K562 (cell line): ENCODE data around the gene C21orf58. TPM values are rescaled to one million over a fixed set of nuclear protein-coding genes. Genes with fewer than 3 reads are reported as not detected.

Experiments used
- CBX1 ChIP-seq: sonication (generic); IDR thresholded peaks from 2 replicates; pipeline ENCODE4 v1.6.1; 2016; ENCODE audit warnings: antibody characterized with exemption, low read depth, mild to moderate bottlenecking
- CBX8 ChIP-seq: fragments of 200-600 bp; sonication (generic); IDR thresholded peaks from 2 replicates; pipeline ENCODE4 v1.6.1; 2012; ENCODE audit warnings: borderline replicate concordance, mixed run types, low read depth, mild to moderate bottlenecking, moderate library complexity, mixed read lengths, low read length, control low read depth, inconsistent platforms; ENCODE audit not compliant: poor library complexity, severe bottlenecking; ENCODE audit errors: extremely low read depth
- E2F1 ChIP-seq: sonication (generic); formaldehyde crosslinking; IDR thresholded peaks from 2 replicates; pipeline ENCODE4 v1.8.1; 2023; ENCODE audit warnings: mild to moderate bottlenecking, missing genetic modification reagents, moderate library complexity
- ETV5 ChIP-seq: sonication (generic); formaldehyde crosslinking; IDR thresholded peaks from 2 replicates; pipeline ENCODE4 v1.4.0; 2020; ENCODE audit warnings: low read depth, mild to moderate bottlenecking, missing genetic modification reagents
- FOXA1 ChIP-seq: fragments of 450-650 bp; IDR thresholded peaks from 2 replicates; pipeline ENCODE4 v1.6.1; 2016; ENCODE audit warnings: mild to moderate bottlenecking, borderline replicate concordance
- LCOR ChIP-seq: sonication (generic); formaldehyde crosslinking; IDR thresholded peaks from 2 replicates; pipeline ENCODE4 v1.8.0; 2022; ENCODE audit warnings: mild to moderate bottlenecking, missing genetic modification reagents
- MAFK ChIP-seq: IDR thresholded peaks from 2 replicates; pipeline ENCODE4 v1.6.1; 2011; ENCODE audit warnings: low read length, improper control_type of control experiment
- PHB ChIP-seq: fragments of 250-450 bp; sonication (Bioruptor Pico); IDR thresholded peaks from 2 replicates; pipeline ENCODE4 v1.5.0; 2021
- RHOXF2B ChIP-seq: fragments of 250-450 bp; sonication (Bioruptor Pico); conservative IDR thresholded peaks from 2 replicates; pipeline ENCODE4 v1.5.1; 2021
- SMARCE1 ChIP-seq: fragments of 450-650 bp; IDR thresholded peaks from 2 replicates; pipeline ENCODE4 v1.7.1; 2016; ENCODE audit warnings: mild to moderate bottlenecking
- TCF7 ChIP-seq: sonication (generic); IDR thresholded peaks from 2 replicates; pipeline ENCODE4 v1.6.1; 2016; ENCODE audit warnings: antibody characterized with exemption, borderline replicate concordance
- XRCC3 ChIP-seq: fragments of 450-650 bp; IDR thresholded peaks from 2 replicates; pipeline ENCODE4 v1.6.1; 2017; ENCODE audit warnings: mild to moderate bottlenecking, moderate library complexity
- ZNF263 ChIP-seq: sonication (generic); formaldehyde crosslinking; IDR thresholded peaks from 2 replicates; pipeline ENCODE4 v1.8.0; 2022; ENCODE audit warnings: mild to moderate bottlenecking, missing genetic modification reagents, borderline replicate concordance
- polyA plus RNA-seq, 8 experiments: library from polyadenylated mRNA; depleted of rRNA in 4 of 8; stranded (reverse) in 5 of 8; unstranded in 3 of 8; fragments of >200 nt; fragmentation: Nextera tagmentation in 2 of 8; fragmentation: Illumina TruSeq in 1 of 8; extraction: Ambion mirVana in 2 of 8; extraction: Trizol in 1 of 8; gene quantifications; 2 replicates each; pipeline versions ENCODE4 v1.2.1 to v1.2.3, GENCODE V29; 2011 to 2014; ENCODE audit warnings: inconsistent platforms in 1 of 8, missing spikeins in 1 of 8
- total RNA-seq, 7 experiments: library from RNA; depleted of rRNA in 6 of 7; stranded (reverse); fragments of >200 nt in 6 of 7; fragmentation: Illumina TruSeq in 2 of 7; extraction: Trizol in 2 of 7; gene quantifications; 2 replicates each; pipeline versions ENCODE4 v1.2.1 to v1.2.3, GENCODE V29; 2011 to 2021; ENCODE audit warnings: low replicate concordance in 1 of 7
- TF ChIP-seq, protein P1 (sequence below): fragments of 450-650 bp; IDR thresholded peaks from 2 replicates; pipeline ENCODE4 v1.6.1; 2017; ENCODE audit warnings: mild to moderate bottlenecking, moderate library complexity
- TF ChIP-seq, protein P2 (sequence below): sonication (generic); formaldehyde crosslinking; IDR thresholded peaks from 2 replicates; pipeline ENCODE4 v1.8.0; 2022; ENCODE audit warnings: mild to moderate bottlenecking, missing genetic modification reagents
- TF ChIP-seq, protein P3 (sequence below): fragments of 250-450 bp; sonication (Bioruptor Pico); IDR thresholded peaks from 2 replicates; pipeline ENCODE4 v1.5.0; 2021

The C21orf58 gene
- total and polyA plus RNA-seq, 9 of the 15 experiments (the other 6 are each of a cell fraction or from before 2014, with no cell fraction given) = 1.2 to 30.5 (median 12.4) TPM

- TF ChIP-seq, protein P1, sequence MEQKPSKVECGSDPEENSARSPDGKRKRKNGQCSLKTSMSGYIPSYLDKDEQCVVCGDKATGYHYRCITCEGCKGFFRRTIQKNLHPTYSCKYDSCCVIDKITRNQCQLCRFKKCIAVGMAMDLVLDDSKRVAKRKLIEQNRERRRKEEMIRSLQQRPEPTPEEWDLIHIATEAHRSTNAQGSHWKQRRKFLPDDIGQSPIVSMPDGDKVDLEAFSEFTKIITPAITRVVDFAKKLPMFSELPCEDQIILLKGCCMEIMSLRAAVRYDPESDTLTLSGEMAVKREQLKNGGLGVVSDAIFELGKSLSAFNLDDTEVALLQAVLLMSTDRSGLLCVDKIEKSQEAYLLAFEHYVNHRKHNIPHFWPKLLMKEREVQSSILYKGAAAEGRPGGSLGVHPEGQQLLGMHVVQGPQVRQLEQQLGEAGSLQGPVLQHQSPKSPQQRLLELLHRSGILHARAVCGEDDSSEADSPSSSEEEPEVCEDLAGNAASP = no peak
- TF ChIP-seq, protein P2, sequence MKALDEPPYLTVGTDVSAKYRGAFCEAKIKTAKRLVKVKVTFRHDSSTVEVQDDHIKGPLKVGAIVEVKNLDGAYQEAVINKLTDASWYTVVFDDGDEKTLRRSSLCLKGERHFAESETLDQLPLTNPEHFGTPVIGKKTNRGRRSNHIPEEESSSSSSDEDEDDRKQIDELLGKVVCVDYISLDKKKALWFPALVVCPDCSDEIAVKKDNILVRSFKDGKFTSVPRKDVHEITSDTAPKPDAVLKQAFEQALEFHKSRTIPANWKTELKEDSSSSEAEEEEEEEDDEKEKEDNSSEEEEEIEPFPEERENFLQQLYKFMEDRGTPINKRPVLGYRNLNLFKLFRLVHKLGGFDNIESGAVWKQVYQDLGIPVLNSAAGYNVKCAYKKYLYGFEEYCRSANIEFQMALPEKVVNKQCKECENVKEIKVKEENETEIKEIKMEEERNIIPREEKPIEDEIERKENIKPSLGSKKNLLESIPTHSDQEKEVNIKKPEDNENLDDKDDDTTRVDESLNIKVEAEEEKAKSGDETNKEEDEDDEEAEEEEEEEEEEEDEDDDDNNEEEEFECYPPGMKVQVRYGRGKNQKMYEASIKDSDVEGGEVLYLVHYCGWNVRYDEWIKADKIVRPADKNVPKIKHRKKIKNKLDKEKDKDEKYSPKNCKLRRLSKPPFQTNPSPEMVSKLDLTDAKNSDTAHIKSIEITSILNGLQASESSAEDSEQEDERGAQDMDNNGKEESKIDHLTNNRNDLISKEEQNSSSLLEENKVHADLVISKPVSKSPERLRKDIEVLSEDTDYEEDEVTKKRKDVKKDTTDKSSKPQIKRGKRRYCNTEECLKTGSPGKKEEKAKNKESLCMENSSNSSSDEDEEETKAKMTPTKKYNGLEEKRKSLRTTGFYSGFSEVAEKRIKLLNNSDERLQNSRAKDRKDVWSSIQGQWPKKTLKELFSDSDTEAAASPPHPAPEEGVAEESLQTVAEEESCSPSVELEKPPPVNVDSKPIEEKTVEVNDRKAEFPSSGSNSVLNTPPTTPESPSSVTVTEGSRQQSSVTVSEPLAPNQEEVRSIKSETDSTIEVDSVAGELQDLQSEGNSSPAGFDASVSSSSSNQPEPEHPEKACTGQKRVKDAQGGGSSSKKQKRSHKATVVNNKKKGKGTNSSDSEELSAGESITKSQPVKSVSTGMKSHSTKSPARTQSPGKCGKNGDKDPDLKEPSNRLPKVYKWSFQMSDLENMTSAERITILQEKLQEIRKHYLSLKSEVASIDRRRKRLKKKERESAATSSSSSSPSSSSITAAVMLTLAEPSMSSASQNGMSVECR (CRISPR knock-in tag) = peak; percentile 45
- TF ChIP-seq, protein P3, sequence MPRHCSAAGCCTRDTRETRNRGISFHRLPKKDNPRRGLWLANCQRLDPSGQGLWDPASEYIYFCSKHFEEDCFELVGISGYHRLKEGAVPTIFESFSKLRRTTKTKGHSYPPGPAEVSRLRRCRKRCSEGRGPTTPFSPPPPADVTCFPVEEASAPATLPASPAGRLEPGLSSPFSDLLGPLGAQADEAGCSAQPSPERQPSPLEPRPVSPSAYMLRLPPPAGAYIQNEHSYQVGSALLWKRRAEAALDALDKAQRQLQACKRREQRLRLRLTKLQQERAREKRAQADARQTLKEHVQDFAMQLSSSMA (CRISPR knock-in tag) = 0 out of 2 replicates have a peak, but pooled peaks have one; percentile 41
- TF ChIP-seq PHB (CRISPR knock-in tag) (peak; percentile 75; the same call in 1 of the 2 replicates), RHOXF2B (CRISPR knock-in tag) (no peak), ETV5 (CRISPR knock-in tag) (peak; percentile 59; the same call in 1 of the 2 replicates), ZNF263 (CRISPR knock-in tag) (no peak; the same call in 1 of the 2 replicates), FOXA1 (no peak), CBX1 (0 out of 2 replicates have a peak, but pooled peaks have one; percentile 48), MAFK (no peak), TCF7 (no peak), E2F1 (CRISPR knock-in tag) (no peak), SMARCE1 (no peak), LCOR (CRISPR knock-in tag) (no peak), XRCC3 (no peak), CBX8 (no peak)
Measured at GRCh38 chr21:46324390-46325072, 861 bp upstream of the C21orf58 start (continued).
